ENCODE data around the gene DNMT1.
"Not testable (repeated sequence)": the region's sequence is repeated elsewhere in the genome, so short reads cannot be mapped to it uniquely, and the experiment has no call there.

DNMT1 gene

GRCh38 chr19:10220695-10221094 lies 25.9 kb upstream of the DNMT1 start:
- no peak for DNase-seq (ENCODE audit: low spot score)

- peak; percentile 52 for DNase-seq (ENCODE audit: low spot score)
Observed at GRCh38 chr19:10219678-10220077, 24.9 kb upstream of the DNMT1 start.

- no peak for DNase-seq (ENCODE audit: low spot score)
Observed at GRCh38 chr19:10217085-10217484, 22.3 kb upstream of the DNMT1 start.

- no peak for DNase-seq (ENCODE audit: low spot score)
Observed at GRCh38 chr19:10214784-10215183, 20.0 kb upstream of the DNMT1 start.

GRCh38 chr19:10211691-10212090 lies 16.9 kb upstream of the DNMT1 start:
- DNase-seq (ENCODE audit: low spot score), result no peak

GRCh38 chr19:10211061-10211460 lies 16.3 kb upstream of the DNMT1 start:
- DNase-seq (ENCODE audit: low spot score), result no peak

DNA sequence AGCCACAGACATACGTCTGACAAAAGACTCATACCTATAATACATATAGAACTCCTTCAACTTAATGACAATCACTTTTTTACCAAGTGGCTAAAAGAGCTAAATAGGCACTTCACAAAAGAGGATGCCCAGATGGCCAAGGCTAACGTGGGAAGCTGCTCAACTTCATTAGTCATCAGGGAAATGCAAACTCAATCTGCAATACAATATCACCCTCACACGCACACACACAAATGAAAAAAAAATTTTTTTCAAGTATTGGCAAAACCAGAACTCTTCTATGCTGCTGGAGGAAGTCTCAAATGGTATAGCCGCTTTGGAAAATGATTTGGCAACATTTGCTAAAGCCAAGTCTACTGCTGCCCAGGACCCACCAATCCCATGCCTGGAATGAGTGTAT lies 14.6 kb upstream of the DNMT1 start:
- DNase-seq (ENCODE audit: low spot score), result no peak

GRCh38 chr19:10207026-10207425 lies 12.3 kb upstream of the DNMT1 start:
- no peak for DNase-seq (ENCODE audit: low spot score)

- peak; percentile 60 for DNase-seq (ENCODE audit: low spot score)
Observed at GRCh38 chr19:10206226-10206885, 11.6 kb upstream of the DNMT1 start.

GRCh38 chr19:10205636-10206035 lies 10.9 kb upstream of the DNMT1 start:
- DNase-seq (ENCODE audit: low spot score), result no peak

DNA sequence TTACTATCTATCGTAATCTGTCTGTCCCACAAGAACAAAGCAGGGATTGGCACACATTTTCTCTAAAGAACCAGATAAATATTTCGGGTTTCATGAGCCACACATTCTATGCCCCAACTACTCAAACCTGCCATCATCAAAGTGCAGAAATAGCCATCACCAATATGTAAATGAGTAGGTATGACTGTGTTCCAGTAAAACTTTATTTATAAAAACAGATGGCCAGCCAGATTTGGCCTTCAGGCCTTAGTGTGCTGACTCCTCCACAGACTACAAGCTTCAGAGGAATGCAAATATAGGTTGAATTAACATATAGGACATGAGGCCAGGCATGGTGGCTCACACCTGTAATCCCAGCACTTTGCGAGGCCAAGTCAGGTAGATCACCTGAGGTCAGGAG lies 8.9 kb upstream of the DNMT1 start:
- DNase-seq (ENCODE audit: low spot score), result no peak

GRCh38 chr19:10201176-10201575 lies 6.4 kb upstream of the DNMT1 start:
- DNase-seq (ENCODE audit: low spot score), result no peak

DNA sequence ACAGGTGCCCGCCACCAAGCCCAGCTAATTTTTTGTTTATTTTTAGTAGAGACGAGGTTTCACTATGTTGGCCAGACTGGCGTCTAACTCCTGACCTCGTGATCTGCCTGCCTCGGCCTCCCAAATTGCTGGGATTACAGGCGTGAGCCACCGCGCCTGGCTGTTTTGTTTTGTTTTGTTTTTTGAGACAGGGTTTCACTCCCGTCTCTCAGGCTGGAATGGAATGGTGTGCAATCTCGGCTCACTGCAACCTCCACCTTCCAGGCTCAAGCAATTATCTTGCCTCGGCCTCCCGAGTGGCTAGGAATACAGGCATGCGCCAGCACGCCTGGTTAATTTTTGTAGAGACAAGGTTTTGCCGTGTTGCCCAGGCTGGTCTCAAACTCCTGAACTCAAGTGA lies 5.3 kb upstream of the DNMT1 start:
- DNase-seq (ENCODE audit: low spot score), result not testable (repeated sequence)

DNA sequence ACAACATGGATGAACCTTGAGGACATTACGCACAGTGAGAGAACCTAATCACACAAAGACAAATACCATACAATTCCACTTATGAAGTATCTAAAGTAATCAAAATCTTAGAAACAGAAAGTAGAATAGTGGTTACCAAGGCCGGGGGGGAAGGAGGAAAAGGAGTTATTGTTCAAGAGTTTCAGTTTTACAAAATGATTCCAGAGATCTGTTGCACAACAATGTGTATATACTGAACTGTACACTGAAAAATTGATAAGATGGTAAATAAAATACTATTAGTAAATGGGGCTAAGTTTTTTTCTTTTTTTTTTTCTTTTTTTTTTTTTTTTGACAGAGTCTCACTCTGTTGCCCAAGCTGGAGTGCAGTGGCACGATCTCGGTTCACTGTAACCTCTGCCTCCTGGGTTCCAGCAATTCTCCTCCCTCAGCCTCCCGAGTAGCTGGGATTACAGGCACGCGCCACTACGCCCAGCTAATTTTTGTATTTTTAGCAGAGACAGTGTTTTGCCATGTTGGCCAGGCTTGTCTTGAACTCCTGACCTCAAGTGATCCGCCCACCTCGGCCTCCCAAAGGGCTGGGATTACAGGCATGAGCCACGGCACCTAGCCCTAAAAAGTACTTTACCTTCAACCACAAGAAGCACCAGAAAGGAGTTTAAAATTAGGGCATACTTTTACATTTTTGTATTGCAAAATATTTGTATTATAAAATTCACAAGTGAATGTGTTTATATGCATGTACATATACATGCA lies 4.3 kb upstream of the DNMT1 start:
- not testable (repeated sequence) for DNase-seq (ENCODE audit: low spot score)

GRCh38 chr19:10195199-10195519 lies 406 bp upstream of the DNMT1 start:
- no peak for DNase-seq (ENCODE audit: low spot score)

DNA sequence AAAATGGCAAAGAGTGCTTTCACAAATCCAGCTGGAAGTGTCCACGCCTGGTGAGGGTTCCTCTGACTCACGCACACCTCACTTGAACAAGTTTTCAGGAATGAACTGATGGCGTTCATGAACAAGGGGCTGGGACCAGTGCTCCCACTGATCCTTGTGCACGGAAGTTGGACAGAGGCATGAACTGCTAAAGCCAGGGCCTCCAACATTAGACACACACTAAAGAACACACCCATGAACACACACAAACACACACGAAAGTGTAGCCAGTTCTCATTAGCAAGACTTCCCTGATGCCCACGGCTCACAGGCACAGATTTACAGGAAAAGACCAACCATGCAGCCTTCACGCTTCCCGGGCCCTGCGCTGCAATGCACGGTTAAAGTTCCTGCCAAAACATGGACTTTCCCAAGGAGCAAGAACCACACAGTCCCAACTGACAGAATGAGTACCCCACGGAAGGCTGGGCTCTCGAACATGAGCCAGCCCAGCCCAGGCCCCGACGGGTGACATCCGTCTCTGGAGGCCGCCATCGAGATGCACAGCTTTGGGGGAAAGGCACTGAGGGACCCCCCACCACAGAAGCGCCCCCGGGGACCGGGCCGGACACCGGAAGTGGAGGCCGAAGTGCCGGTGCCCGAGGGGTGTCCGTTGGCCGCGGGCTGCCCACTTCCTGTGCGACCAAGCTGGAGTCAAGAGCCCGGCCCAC lies 808 bp downstream of the DNMT1 start:
- peak; percentile 20 for DNase-seq (ENCODE audit: low spot score)

GRCh38 chr19:10192922-10193321 lies 1.8 kb downstream of the DNMT1 start:
- DNase-seq (ENCODE audit: low spot score), result no peak

DNA sequence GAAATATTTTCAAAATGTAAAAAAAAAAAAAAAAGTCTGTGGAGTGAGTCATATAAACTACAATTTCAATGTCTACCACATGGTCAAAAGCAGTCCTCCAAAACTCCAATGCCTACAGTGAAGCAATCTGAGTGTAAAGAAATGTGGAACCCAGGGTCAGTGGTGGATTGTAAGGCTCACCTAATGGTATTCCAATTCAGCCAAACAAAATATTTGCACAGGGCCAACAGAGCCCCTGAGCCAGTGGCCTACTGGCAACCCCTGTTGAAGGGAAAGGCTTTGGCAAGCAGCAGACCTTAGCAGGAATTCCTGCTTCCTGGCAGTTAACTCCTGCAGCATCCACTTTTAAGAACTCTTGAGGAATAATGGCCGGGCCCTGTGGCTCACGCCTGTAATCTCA lies 3.4 kb downstream of the DNMT1 start:
- DNase-seq (ENCODE audit: low spot score), result no peak

DNA sequence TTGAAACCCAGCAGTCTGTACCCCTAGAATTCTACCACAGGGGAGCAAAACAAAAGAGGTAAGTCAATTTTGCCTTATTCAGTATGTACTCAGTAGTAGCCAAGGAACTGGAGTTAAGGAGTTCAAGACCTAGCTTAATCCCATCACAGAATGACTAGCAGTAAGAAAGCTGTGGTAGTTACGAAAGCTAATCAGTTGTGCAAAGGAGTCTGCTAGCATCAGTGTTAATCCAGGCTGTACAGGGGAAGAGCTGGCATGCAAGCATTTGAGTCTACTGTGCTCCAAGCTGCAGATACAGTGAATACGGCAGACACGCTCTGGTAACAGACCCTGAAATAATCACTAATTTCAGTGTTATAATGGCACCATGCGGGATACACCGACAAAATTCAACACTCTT lies 4.7 kb downstream of the DNMT1 start:
- DNase-seq (ENCODE audit: low spot score), result no peak

DNA sequence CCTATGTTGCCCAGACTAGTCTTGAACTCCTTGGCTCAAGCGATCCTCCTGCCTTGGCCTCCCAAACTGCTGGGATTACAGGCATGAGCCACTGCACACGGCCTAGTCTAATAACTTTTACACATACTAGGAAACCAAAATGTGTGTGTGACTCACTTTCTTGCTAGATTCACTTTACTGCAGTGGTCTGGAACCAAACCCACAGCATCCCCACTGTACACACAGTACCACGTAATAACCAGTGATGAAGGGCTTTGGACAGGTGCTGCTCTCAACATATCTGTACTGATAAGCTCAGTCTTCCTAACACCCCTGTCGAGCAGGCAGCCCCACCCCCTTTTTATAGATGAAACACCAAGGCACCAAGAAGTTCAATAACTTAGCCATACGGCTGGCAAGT lies 5.1 kb downstream of the DNMT1 start:
- DNase-seq (ENCODE audit: low spot score), result no peak

GRCh38 chr19:10187315-10187714 lies 7.4 kb downstream of the DNMT1 start:
- no peak for DNase-seq (ENCODE audit: low spot score)

DNA sequence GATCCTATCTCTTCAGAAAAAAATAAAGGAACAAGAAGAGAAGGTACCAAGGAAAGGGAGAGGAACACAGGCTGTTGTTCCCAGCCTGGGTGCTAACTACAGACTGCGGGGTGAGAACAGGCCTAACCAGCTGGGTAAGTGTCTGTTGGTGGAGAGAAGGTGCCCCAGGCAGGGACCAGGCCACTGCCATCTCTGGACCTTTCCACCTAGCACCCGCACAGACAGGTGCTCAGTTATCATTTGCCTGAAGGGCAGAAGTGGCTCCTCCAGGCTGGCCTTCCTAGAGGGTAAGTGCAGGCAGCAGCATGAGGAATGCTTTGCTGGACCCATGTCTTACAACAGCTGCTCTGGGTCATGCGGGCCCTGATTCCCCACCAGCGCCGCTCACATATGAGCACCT lies 10.1 kb downstream of the DNMT1 start:
- DNase-seq (ENCODE audit: low spot score), result no peak

- no peak for DNase-seq (ENCODE audit: low spot score)
Observed at GRCh38 chr19:10183926-10184325, 10.8 kb downstream of the DNMT1 start.

Measured in SW480 (cell line).